WTC11 (cell line): ENCODE data around the gene C20orf144. TPM values are rescaled to one million over a fixed set of nuclear protein-coding genes. Genes with fewer than 3 reads are reported as not detected.

Experiments used
- ATAC-seq: fragments of 200-7000 bp; cut with Tn5 transposase; 2 replicates; pipeline ENCODE4 v1.10.0; 2021; ENCODE audit warnings: mild to moderate bottlenecking, moderate library complexity
- CTCF ChIA-PET: fragments of 300-600 bp; sonication (Branson Sonifier 250); formaldehyde crosslinking; loops from one replicate; lab custom pipeline; 2021; ENCODE audit warnings: antibody characterized with exemption; lab: Charles Lee
- POLR2A ChIA-PET: fragments of 350-600 bp; sonication (Branson Sonifier 250); formaldehyde crosslinking; loops from one replicate; lab custom pipeline; 2021; ENCODE audit warnings: antibody characterized with exemption; lab: Charles Lee
- DNase-seq: peaks from one replicate; pipeline ENCODE4 v3.0.0; 2021; ENCODE audit warnings: low spot score
- H3K27ac Mint-ChIP-seq: 2 replicates; pipeline ENCODE4 v1.8.0; 2021; ENCODE audit warnings: mixed read lengths
- H3K27me3 Mint-ChIP-seq: 2 replicates; pipeline ENCODE4 v1.8.0; 2021; ENCODE audit warnings: low read depth, mild to moderate bottlenecking, moderate library complexity, mixed read lengths
- H3K36me3 Mint-ChIP-seq: 2 replicates; pipeline ENCODE4 v1.8.0; 2021; ENCODE audit warnings: mixed read lengths
- H3K4me1 Mint-ChIP-seq: 2 replicates; pipeline ENCODE4 v1.8.0; 2022; ENCODE audit warnings: mixed read lengths
- H3K4me3 Mint-ChIP-seq: 2 replicates; pipeline ENCODE4 v1.8.0; 2021; ENCODE audit warnings: mild to moderate bottlenecking, moderate library complexity, mixed read lengths
- H3K9me3 Mint-ChIP-seq: 2 replicates; pipeline ENCODE4 v1.8.0; 2021; ENCODE audit warnings: mixed read lengths
- CREB1 ChIP-seq: sonication (generic); formaldehyde crosslinking; IDR thresholded peaks from 2 replicates; pipeline ENCODE4 v1.8.0; 2023; ENCODE audit warnings: mild to moderate bottlenecking, missing genetic modification reagents
- E2F4 ChIP-seq: sonication (generic); formaldehyde crosslinking; IDR thresholded peaks from 2 replicates; pipeline ENCODE4 v1.8.1; 2022; ENCODE audit warnings: low read depth, mild to moderate bottlenecking, moderate library complexity, missing genetic modification reagents, borderline replicate concordance
- ETV6 ChIP-seq: sonication (generic); formaldehyde crosslinking; IDR thresholded peaks from 2 replicates; pipeline ENCODE4 v1.8.1; 2022; ENCODE audit warnings: mild to moderate bottlenecking, missing genetic modification reagents
- FOXP1 ChIP-seq: sonication (generic); formaldehyde crosslinking; IDR thresholded peaks from 2 replicates; pipeline ENCODE4 v1.8.0; 2022; ENCODE audit warnings: missing genetic modification reagents, mild to moderate bottlenecking, moderate library complexity, borderline replicate concordance
- GRHL2 ChIP-seq: fragments of 250-450 bp; sonication (Bioruptor Pico); IDR thresholded peaks from 2 replicates; pipeline ENCODE4 v1.8.0; 2022; ENCODE audit warnings: mild to moderate bottlenecking, moderate library complexity; ENCODE audit not compliant: insufficient replicate concordance, severe bottlenecking
- NFATC4 ChIP-seq: fragments of 250-450 bp; sonication (Bioruptor Pico); IDR thresholded peaks from 2 replicates; pipeline ENCODE4 v1.9.0; 2021; ENCODE audit warnings: mild to moderate bottlenecking
- TCF7 ChIP-seq: sonication (generic); formaldehyde crosslinking; IDR thresholded peaks from 2 replicates; pipeline ENCODE4 v1.8.0; 2022; ENCODE audit warnings: mild to moderate bottlenecking, low read depth, missing genetic modification reagents, moderate library complexity
- USF1 ChIP-seq: sonication (generic); formaldehyde crosslinking; IDR thresholded peaks from 2 replicates; pipeline ENCODE4 v1.8.0; 2022; ENCODE audit warnings: mild to moderate bottlenecking, missing genetic modification reagents
- ZBTB43 ChIP-seq: sonication (generic); formaldehyde crosslinking; IDR thresholded peaks from 2 replicates; pipeline ENCODE4 v1.8.1; 2023; ENCODE audit warnings: mild to moderate bottlenecking, missing genetic modification reagents
- ZNF121 ChIP-seq: sonication (generic); formaldehyde crosslinking; IDR thresholded peaks from 2 replicates; pipeline ENCODE4 v1.8.0; 2023; ENCODE audit warnings: missing genetic modification reagents
- ZNF423 ChIP-seq: fragments of 250-450 bp; sonication (Bioruptor Pico); IDR thresholded peaks from 2 replicates; pipeline ENCODE4 v2.1.2; 2022; ENCODE audit warnings: mild to moderate bottlenecking, moderate library complexity
- ZNF671 ChIP-seq: fragments of 250-450 bp; sonication (Bioruptor Pico); IDR thresholded peaks from 2 replicates; pipeline ENCODE4 v1.8.0; 2021; ENCODE audit warnings: mild to moderate bottlenecking
- total RNA-seq: library from RNA; stranded (reverse); gene quantifications from 3 replicates; pipeline ENCODE4 v1.2.3, GENCODE V29; 2021
- TF ChIP-seq, protein P1 (sequence below): sonication (generic); formaldehyde crosslinking; IDR thresholded peaks from 2 replicates; pipeline ENCODE4 v1.8.0; 2023; ENCODE audit warnings: mild to moderate bottlenecking, missing genetic modification reagents
- TF ChIP-seq, protein P2 (sequence below): sonication (generic); formaldehyde crosslinking; IDR thresholded peaks from 2 replicates; pipeline ENCODE4 v1.8.0; 2022; ENCODE audit warnings: missing genetic modification reagents
- TF ChIP-seq, protein P3 (sequence below): sonication (generic); formaldehyde crosslinking; IDR thresholded peaks from 2 replicates; pipeline ENCODE4 v1.8.1; 2023; ENCODE audit warnings: mild to moderate bottlenecking, missing genetic modification reagents, moderate library complexity

The C20orf144 gene
- total RNA-seq, 1 experiment from 2014 or later: 0.09 TPM

- TF ChIP-seq ZBTB43 (CRISPR knock-in tag): no peak
- TF ChIP-seq E2F4 (CRISPR knock-in tag): no peak
- no peak for TF ChIP-seq USF1
- TF ChIP-seq, protein P1, sequence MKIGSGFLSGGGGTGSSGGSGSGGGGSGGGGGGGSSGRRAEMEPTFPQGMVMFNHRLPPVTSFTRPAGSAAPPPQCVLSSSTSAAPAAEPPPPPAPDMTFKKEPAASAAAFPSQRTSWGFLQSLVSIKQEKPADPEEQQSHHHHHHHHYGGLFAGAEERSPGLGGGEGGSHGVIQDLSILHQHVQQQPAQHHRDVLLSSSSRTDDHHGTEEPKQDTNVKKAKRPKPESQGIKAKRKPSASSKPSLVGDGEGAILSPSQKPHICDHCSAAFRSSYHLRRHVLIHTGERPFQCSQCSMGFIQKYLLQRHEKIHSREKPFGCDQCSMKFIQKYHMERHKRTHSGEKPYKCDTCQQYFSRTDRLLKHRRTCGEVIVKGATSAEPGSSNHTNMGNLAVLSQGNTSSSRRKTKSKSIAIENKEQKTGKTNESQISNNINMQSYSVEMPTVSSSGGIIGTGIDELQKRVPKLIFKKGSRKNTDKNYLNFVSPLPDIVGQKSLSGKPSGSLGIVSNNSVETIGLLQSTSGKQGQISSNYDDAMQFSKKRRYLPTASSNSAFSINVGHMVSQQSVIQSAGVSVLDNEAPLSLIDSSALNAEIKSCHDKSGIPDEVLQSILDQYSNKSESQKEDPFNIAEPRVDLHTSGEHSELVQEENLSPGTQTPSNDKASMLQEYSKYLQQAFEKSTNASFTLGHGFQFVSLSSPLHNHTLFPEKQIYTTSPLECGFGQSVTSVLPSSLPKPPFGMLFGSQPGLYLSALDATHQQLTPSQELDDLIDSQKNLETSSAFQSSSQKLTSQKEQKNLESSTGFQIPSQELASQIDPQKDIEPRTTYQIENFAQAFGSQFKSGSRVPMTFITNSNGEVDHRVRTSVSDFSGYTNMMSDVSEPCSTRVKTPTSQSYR (CRISPR knock-in tag): no peak
- TF ChIP-seq FOXP1 (CRISPR knock-in tag): no peak
Observed at GRCh38 chr20:33694639-33695012, 32.5 kb downstream of the C20orf144 start (continued).

- no peak overlapping the region for H3K27ac Mint-ChIP-seq
- TF ChIP-seq ZNF423 (no peak), NFATC4 (no peak), TCF7 (CRISPR knock-in tag) (no peak), ZNF671 (CRISPR knock-in tag) (no peak), GRHL2 (CRISPR knock-in tag) (no peak), ETV6 (CRISPR knock-in tag) (no peak), ZNF121 (CRISPR knock-in tag) (no peak), CREB1 (no peak)
- TF ChIP-seq, protein P2, sequence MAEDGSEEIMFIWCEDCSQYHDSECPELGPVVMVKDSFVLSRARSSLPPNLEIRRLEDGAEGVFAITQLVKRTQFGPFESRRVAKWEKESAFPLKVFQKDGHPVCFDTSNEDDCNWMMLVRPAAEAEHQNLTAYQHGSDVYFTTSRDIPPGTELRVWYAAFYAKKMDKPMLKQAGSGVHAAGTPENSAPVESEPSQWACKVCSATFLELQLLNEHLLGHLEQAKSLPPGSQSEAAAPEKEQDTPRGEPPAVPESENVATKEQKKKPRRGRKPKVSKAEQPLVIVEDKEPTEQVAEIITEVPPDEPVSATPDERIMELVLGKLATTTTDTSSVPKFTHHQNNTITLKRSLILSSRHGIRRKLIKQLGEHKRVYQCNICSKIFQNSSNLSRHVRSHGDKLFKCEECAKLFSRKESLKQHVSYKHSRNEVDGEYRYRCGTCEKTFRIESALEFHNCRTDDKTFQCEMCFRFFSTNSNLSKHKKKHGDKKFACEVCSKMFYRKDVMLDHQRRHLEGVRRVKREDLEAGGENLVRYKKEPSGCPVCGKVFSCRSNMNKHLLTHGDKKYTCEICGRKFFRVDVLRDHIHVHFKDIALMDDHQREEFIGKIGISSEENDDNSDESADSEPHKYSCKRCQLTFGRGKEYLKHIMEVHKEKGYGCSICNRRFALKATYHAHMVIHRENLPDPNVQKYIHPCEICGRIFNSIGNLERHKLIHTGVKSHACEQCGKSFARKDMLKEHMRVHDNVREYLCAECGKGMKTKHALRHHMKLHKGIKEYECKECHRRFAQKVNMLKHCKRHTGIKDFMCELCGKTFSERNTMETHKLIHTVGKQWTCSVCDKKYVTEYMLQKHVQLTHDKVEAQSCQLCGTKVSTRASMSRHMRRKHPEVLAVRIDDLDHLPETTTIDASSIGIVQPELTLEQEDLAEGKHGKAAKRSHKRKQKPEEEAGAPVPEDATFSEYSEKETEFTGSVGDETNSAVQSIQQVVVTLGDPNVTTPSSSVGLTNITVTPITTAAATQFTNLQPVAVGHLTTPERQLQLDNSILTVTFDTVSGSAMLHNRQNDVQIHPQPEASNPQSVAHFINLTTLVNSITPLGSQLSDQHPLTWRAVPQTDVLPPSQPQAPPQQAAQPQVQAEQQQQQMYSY: no peak
- TF ChIP-seq, protein P3, sequence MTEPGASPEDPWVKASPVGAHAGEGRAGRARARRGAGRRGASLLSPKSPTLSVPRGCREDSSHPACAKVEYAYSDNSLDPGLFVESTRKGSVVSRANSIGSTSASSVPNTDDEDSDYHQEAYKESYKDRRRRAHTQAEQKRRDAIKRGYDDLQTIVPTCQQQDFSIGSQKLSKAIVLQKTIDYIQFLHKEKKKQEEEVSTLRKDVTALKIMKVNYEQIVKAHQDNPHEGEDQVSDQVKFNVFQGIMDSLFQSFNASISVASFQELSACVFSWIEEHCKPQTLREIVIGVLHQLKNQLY (CRISPR knock-in tag): no peak
- peaks cover 11% of the 10 kb centered on the region for H3K9me3 Mint-ChIP-seq
- no peak for DNase-seq
- no peak for ATAC-seq
- peaks cover 15% of the 10 kb centered on the region for H3K36me3 Mint-ChIP-seq
- CTCF ChIA-PET: no interaction called here
- POLR2A ChIA-PET: no interaction called here
- peaks cover 14% of the 10 kb centered on the region for H3K4me1 Mint-ChIP-seq
- H3K27me3 Mint-ChIP-seq: peaks cover 5% of the 10 kb centered on the region
- no peak overlapping the region for H3K4me3 Mint-ChIP-seq
Observed at GRCh38 chr20:33696448-33696847, 34.3 kb downstream of the C20orf144 start.
